HG03135 (cell line): ENCODE results near the gene MON1B.

ENCODE experiments used
- ATAC-seq: cut with Tn5 transposase; IDR thresholded peaks from one replicate; pipeline ENCODE4 v1.9.1; 2021; ENCODE audit warnings: mild to moderate bottlenecking, moderate library complexity; ENCODE audit not compliant: unreplicated experiment

The MON1B gene

GRCh38 chr16:77195411-77195810 lies 4.4 kb downstream of the MON1B start:
- no peak for ATAC-seq

- ATAC-seq, result no peak
Observed at GRCh38 chr16:77197747-77198146, 6.8 kb downstream of the MON1B start.

- ATAC-seq, result no peak
Observed at GRCh38 chr16:77199211-77199610, 8.2 kb downstream of the MON1B start, which contains the start of gene SYCE1L. SYCE1L (plus strand) TSS chr16:77199408; CDS start chr16:77199452, 44 bp downstream.

- no peak for ATAC-seq
Observed at GRCh38 chr16:77206533-77206932, 15.5 kb downstream of the MON1B start.

- no peak for ATAC-seq
Observed at GRCh38 chr16:77207030-77207429, 16.0 kb downstream of the MON1B start.

- ATAC-seq, result no peak
Observed at GRCh38 chr16:77208382-77208781, 17.4 kb downstream of the MON1B start.

- ATAC-seq, result peak; percentile 56
Observed at GRCh38 chr16:77211880-77212740, 21.1 kb downstream of the MON1B start.

GRCh38 chr16:77212741-77213541 lies 22.0 kb downstream of the MON1B start:
- ATAC-seq, result peak; percentile 78

GRCh38 chr16:77213542-77214106 lies 22.6 kb downstream of the MON1B start:
- ATAC-seq, result no peak

GRCh38 chr16:77214411-77215138 lies 23.6 kb downstream of the MON1B start:
- no peak for ATAC-seq

- ATAC-seq, result no peak
Observed at GRCh38 chr16:77219437-77219836, 28.4 kb downstream of the MON1B start.

- peak; percentile 62 for ATAC-seq
Observed at GRCh38 chr16:77220427-77220826, 29.4 kb downstream of the MON1B start.

GRCh38 chr16:77221482-77221881 lies 30.5 kb downstream of the MON1B start:
- no peak for ATAC-seq

- ATAC-seq, result no peak
Observed at GRCh38 chr16:77223184-77223583, 32.2 kb downstream of the MON1B start.

- no peak for ATAC-seq
Observed at GRCh38 chr16:77225182-77225581, 34.2 kb downstream of the MON1B start.

- peak; percentile 70 for ATAC-seq
Observed at GRCh38 chr16:77227745-77228144, 36.8 kb downstream of the MON1B start.

- no peak for ATAC-seq
Observed at GRCh38 chr16:77231047-77231446, 40.1 kb downstream of the MON1B start.

GRCh38 chr16:77233799-77234519 lies 43.0 kb downstream of the MON1B start:
- no peak for ATAC-seq

GRCh38 chr16:77234611-77235010 lies 43.6 kb downstream of the MON1B start:
- no peak for ATAC-seq

GRCh38 chr16:77236063-77236511 lies 45.1 kb downstream of the MON1B start:
- ATAC-seq, result peak; percentile 97
